Measurements from ENCODE around the gene FSTL5. TPM values are rescaled to one million over a fixed set of nuclear protein-coding genes. Genes with fewer than 3 reads are reported as not detected.

Gene FSTL5
- polyA plus RNA-seq, 4 donors = 0.19 to 0.36 TPM; not detected in 2

- Histone ChIP-seq H3K9me3 (ENCODE audit: control insufficient read depth in 2 of 2, insufficient read depth in 1 of 2, low read depth in 1 of 2, low read length in 1 of 2) (no peaks in the 10 kb centered on the region), H3K4me3 (ENCODE audit: low read depth in 1 of 3, low read length in 3 of 3) (no peak overlapping the region), H3K36me3 (ENCODE audit: control insufficient read depth in 3 of 3, insufficient read depth in 2 of 3, low read depth in 1 of 3, low read length in 3 of 3) (no peaks in the 10 kb centered on the region), H3K27ac (ENCODE audit: low read depth in 1 of 3, low read length in 2 of 3) (no peak overlapping the region), H3K4me1 (ENCODE audit: control insufficient read depth in 3 of 3, insufficient read depth in 2 of 3, low read depth in 1 of 3, low read length in 2 of 3) (no peaks in the 10 kb centered on the region), H3K27me3 (ENCODE audit: control insufficient read depth in 3 of 3, insufficient read depth in 3 of 3, low read length in 3 of 3) (no peaks in the 10 kb centered on the region)
- FAIRE-seq (no peak), DNase-seq (no peak)
Observed at GRCh38 chr4:161892951-161893350, 270.8 kb downstream of the FSTL5 start.

GRCh38 chr4:161883157-161883556 is 280.6 kb downstream of the FSTL5 start:
- DNase-seq (no peak), FAIRE-seq (no peak)
- Histone ChIP-seq H3K4me1 (ENCODE audit: control insufficient read depth in 3 of 3, insufficient read depth in 2 of 3, low read depth in 1 of 3, low read length in 2 of 3) (no peaks in the 10 kb centered on the region), H3K9me3 (ENCODE audit: control insufficient read depth in 2 of 2, insufficient read depth in 1 of 2, low read depth in 1 of 2, low read length in 1 of 2) (no peaks in the 10 kb centered on the region), H3K27me3 (ENCODE audit: control insufficient read depth in 3 of 3, insufficient read depth in 3 of 3, low read length in 3 of 3) (no peaks in the 10 kb centered on the region), H3K27ac (ENCODE audit: low read depth in 1 of 3, low read length in 2 of 3) (no peak overlapping the region), H3K4me3 (ENCODE audit: low read depth in 1 of 3, low read length in 3 of 3) (no peak overlapping the region), H3K36me3 (ENCODE audit: control insufficient read depth in 3 of 3, insufficient read depth in 2 of 3, low read depth in 1 of 3, low read length in 3 of 3) (no peaks in the 10 kb centered on the region)
- WGBS, 3 donors = 58 to 62% (median 61%) methylated on average over 4 of the region's 4 CpGs

GRCh38 chr4:161881370-161881769 is 282.4 kb downstream of the FSTL5 start:
- no peaks in the 10 kb centered on the region for H3K9me3 ChIP-seq (ENCODE audit: control insufficient read depth in 2 of 2, insufficient read depth in 1 of 2, low read depth in 1 of 2, low read length in 1 of 2)
- no peak for FAIRE-seq
- H3K36me3 ChIP-seq (ENCODE audit: control insufficient read depth in 3 of 3, insufficient read depth in 2 of 3, low read depth in 1 of 3, low read length in 3 of 3) = no peaks in the 10 kb centered on the region
- 72 to 82% (median 76%) methylated on average over 4 of the region's 4 CpGs for WGBS, 3 donors
- H3K27ac ChIP-seq (ENCODE audit: low read depth in 1 of 3, low read length in 2 of 3) = no peak overlapping the region
- H3K4me1 ChIP-seq (ENCODE audit: control insufficient read depth in 3 of 3, insufficient read depth in 2 of 3, low read depth in 1 of 3, low read length in 2 of 3) = no peaks in the 10 kb centered on the region
- DNase-seq = no peak
- H3K27me3 ChIP-seq (ENCODE audit: control insufficient read depth in 3 of 3, insufficient read depth in 3 of 3, low read length in 3 of 3) = no peaks in the 10 kb centered on the region
- no peak overlapping the region for H3K4me3 ChIP-seq (ENCODE audit: low read depth in 1 of 3, low read length in 3 of 3)

GRCh38 chr4:161869511-161869910 is 294.3 kb downstream of the FSTL5 start:
- Histone ChIP-seq H3K27me3 (ENCODE audit: control insufficient read depth in 3 of 3, insufficient read depth in 3 of 3, low read length in 3 of 3) (no peaks in the 10 kb centered on the region), H3K4me3 (ENCODE audit: low read depth in 1 of 3, low read length in 3 of 3) (no peak overlapping the region), H3K36me3 (ENCODE audit: control insufficient read depth in 3 of 3, insufficient read depth in 2 of 3, low read depth in 1 of 3, low read length in 3 of 3) (no peaks in the 10 kb centered on the region), H3K9me3 (ENCODE audit: control insufficient read depth in 2 of 2, insufficient read depth in 1 of 2, low read depth in 1 of 2, low read length in 1 of 2) (no peaks in the 10 kb centered on the region), H3K4me1 (ENCODE audit: control insufficient read depth in 3 of 3, insufficient read depth in 2 of 3, low read depth in 1 of 3, low read length in 2 of 3) (no peaks in the 10 kb centered on the region), H3K27ac (ENCODE audit: low read depth in 1 of 3, low read length in 2 of 3) (no peak overlapping the region)
- 75 to 82% (median 78%) methylated on average over 2 of the region's 2 CpGs for WGBS, 3 donors
- no peak for DNase-seq
- no peak for FAIRE-seq

- H3K36me3 ChIP-seq (ENCODE audit: control insufficient read depth in 3 of 3, insufficient read depth in 2 of 3, low read depth in 1 of 3, low read length in 3 of 3) = no peaks in the 10 kb centered on the region
- FAIRE-seq = no peak
- no peak for DNase-seq
- H3K4me1 ChIP-seq (ENCODE audit: control insufficient read depth in 3 of 3, insufficient read depth in 2 of 3, low read depth in 1 of 3, low read length in 2 of 3) = no peaks in the 10 kb centered on the region
- H3K9me3 ChIP-seq (ENCODE audit: control insufficient read depth in 2 of 2, insufficient read depth in 1 of 2, low read depth in 1 of 2, low read length in 1 of 2) = no peaks in the 10 kb centered on the region
- H3K27me3 ChIP-seq (ENCODE audit: control insufficient read depth in 3 of 3, insufficient read depth in 3 of 3, low read length in 3 of 3) = no peaks in the 10 kb centered on the region
- H3K27ac ChIP-seq (ENCODE audit: low read depth in 1 of 3, low read length in 2 of 3) = no peak overlapping the region
- H3K4me3 ChIP-seq (ENCODE audit: low read depth in 1 of 3, low read length in 3 of 3) = no peak overlapping the region
- WGBS, 3 donors = 73 to 80% (median 76%) methylated on average over 1 of the region's 1 CpG
Observed at GRCh38 chr4:161856711-161857326, 307.0 kb downstream of the FSTL5 start.

- H3K27me3 ChIP-seq (ENCODE audit: control insufficient read depth in 3 of 3, insufficient read depth in 3 of 3, low read length in 3 of 3) = no peaks in the 10 kb centered on the region
- H3K9me3 ChIP-seq (ENCODE audit: control insufficient read depth in 2 of 2, insufficient read depth in 1 of 2, low read depth in 1 of 2, low read length in 1 of 2) = peaks cover 0 to 4% of the 10 kb centered on the region in 2 donors
- no peak for FAIRE-seq
- DNase-seq = no peak
- WGBS, 3 donors = 20 to 35% (median 29%) methylated on average over 1 of the region's 1 CpG
- no peak overlapping the region for H3K4me3 ChIP-seq (ENCODE audit: low read depth in 1 of 3, low read length in 3 of 3)
- no peaks in the 10 kb centered on the region for H3K36me3 ChIP-seq (ENCODE audit: control insufficient read depth in 3 of 3, insufficient read depth in 2 of 3, low read depth in 1 of 3, low read length in 3 of 3)
- H3K4me1 ChIP-seq (ENCODE audit: control insufficient read depth in 3 of 3, insufficient read depth in 2 of 3, low read depth in 1 of 3, low read length in 2 of 3) = no peaks in the 10 kb centered on the region
- no peak overlapping the region for H3K27ac ChIP-seq (ENCODE audit: low read depth in 1 of 3, low read length in 2 of 3)
Observed at GRCh38 chr4:161850631-161851030, 313.2 kb downstream of the FSTL5 start.

GRCh38 chr4:161841759-161842158 is 322.0 kb downstream of the FSTL5 start:
- Histone ChIP-seq H3K27ac (ENCODE audit: low read depth in 1 of 3, low read length in 2 of 3) (no peak overlapping the region), H3K36me3 (ENCODE audit: control insufficient read depth in 3 of 3, insufficient read depth in 2 of 3, low read depth in 1 of 3, low read length in 3 of 3) (no peaks in the 10 kb centered on the region), H3K27me3 (ENCODE audit: control insufficient read depth in 3 of 3, insufficient read depth in 3 of 3, low read length in 3 of 3) (no peaks in the 10 kb centered on the region), H3K9me3 (ENCODE audit: control insufficient read depth in 2 of 2, insufficient read depth in 1 of 2, low read depth in 1 of 2, low read length in 1 of 2) (no peaks in the 10 kb centered on the region), H3K4me3 (ENCODE audit: low read depth in 1 of 3, low read length in 3 of 3) (no peak overlapping the region), H3K4me1 (ENCODE audit: control insufficient read depth in 3 of 3, insufficient read depth in 2 of 3, low read depth in 1 of 3, low read length in 2 of 3) (no peaks in the 10 kb centered on the region)
- WGBS, 3 donors = 78 to 82% (median 79%) methylated on average over 4 of the region's 4 CpGs
- DNase-seq = no peak
- FAIRE-seq = no peak

- Histone ChIP-seq H3K9me3 (ENCODE audit: control insufficient read depth in 2 of 2, insufficient read depth in 1 of 2, low read depth in 1 of 2, low read length in 1 of 2) (no peaks in the 10 kb centered on the region), H3K4me1 (ENCODE audit: control insufficient read depth in 3 of 3, insufficient read depth in 2 of 3, low read depth in 1 of 3, low read length in 2 of 3) (no peaks in the 10 kb centered on the region), H3K36me3 (ENCODE audit: control insufficient read depth in 3 of 3, insufficient read depth in 2 of 3, low read depth in 1 of 3, low read length in 3 of 3) (no peaks in the 10 kb centered on the region), H3K27ac (ENCODE audit: low read depth in 1 of 3, low read length in 2 of 3) (no peak overlapping the region), H3K27me3 (ENCODE audit: control insufficient read depth in 3 of 3, insufficient read depth in 3 of 3, low read length in 3 of 3) (no peaks in the 10 kb centered on the region), H3K4me3 (ENCODE audit: low read depth in 1 of 3, low read length in 3 of 3) (no peak overlapping the region)
- no peak for DNase-seq
- FAIRE-seq = no peak
Observed at GRCh38 chr4:161829591-161829990, 334.2 kb downstream of the FSTL5 start.

- no peak overlapping the region for H3K27ac ChIP-seq (ENCODE audit: low read depth in 1 of 3, low read length in 2 of 3)
- no peaks in the 10 kb centered on the region for H3K27me3 ChIP-seq (ENCODE audit: control insufficient read depth in 3 of 3, insufficient read depth in 3 of 3, low read length in 3 of 3)
- H3K9me3 ChIP-seq (ENCODE audit: control insufficient read depth in 2 of 2, insufficient read depth in 1 of 2, low read depth in 1 of 2, low read length in 1 of 2) = peaks cover 0 to 6% of the 10 kb centered on the region in 2 donors
- 15 to 52% (median 25%) methylated on average over 1 of the region's 1 CpG for WGBS, 3 donors
- H3K4me1 ChIP-seq (ENCODE audit: control insufficient read depth in 3 of 3, insufficient read depth in 2 of 3, low read depth in 1 of 3, low read length in 2 of 3) = no peaks in the 10 kb centered on the region
- FAIRE-seq = no peak
- no peak overlapping the region for H3K4me3 ChIP-seq (ENCODE audit: low read depth in 1 of 3, low read length in 3 of 3)
- no peaks in the 10 kb centered on the region for H3K36me3 ChIP-seq (ENCODE audit: control insufficient read depth in 3 of 3, insufficient read depth in 2 of 3, low read depth in 1 of 3, low read length in 3 of 3)
- DNase-seq = no peak
Observed at GRCh38 chr4:161828061-161828460, 335.7 kb downstream of the FSTL5 start.
